Naive thymus-derived CD8-positive, alpha-beta T cell (primary cell): Measurements from ENCODE around the gene STEAP1B. TPM values are rescaled to one million over a fixed set of nuclear protein-coding genes. Genes with fewer than 3 reads are reported as not detected.
"Not testable (repeated sequence)": the region's sequence is repeated elsewhere in the genome, so short reads cannot be mapped to it uniquely, and the experiment has no call there.

ENCODE experiments used
- ATAC-seq, 2 donors: fragments of 150-1000 bp; cut with Tn5 transposase in 1 of 2; sonication (Bioruptor Pico), chemical (Tn5 transposase) in 1 of 2; 1 replicate in 1 of 2; 2 replicates in 1 of 2; pipeline ENCODE4 v1.10.0; 2021; ENCODE audit warnings: mild to moderate bottlenecking in 2 of 2, moderate library complexity in 2 of 2
- POLR2A ChIA-PET: fragments of 350-600 bp; sonication (Branson Sonifier 250); formaldehyde crosslinking; loops from one replicate; lab custom pipeline; 2021; ENCODE audit warnings: antibody characterized with exemption; lab: Charles Lee
- DNase-seq, 10 donors: peaks; one replicate each; pipeline versions ENCODE4 v3.0.0 to v3.0.0-alpha.2; 2020 to 2022
- H3K27ac Mint-ChIP-seq, 10 donors: one replicate each; pipeline ENCODE4 v1.8.0; 2020 to 2022; ENCODE audit warnings: mild to moderate bottlenecking in 10 of 10, mixed read lengths in 10 of 10, moderate library complexity in 4 of 10, inconsistent platforms in 1 of 10
- H3K27me3 Mint-ChIP-seq, 5 donors: one replicate each; pipeline ENCODE4 v1.8.0; 2021 to 2022; ENCODE audit warnings: mixed read lengths in 5 of 5
- H3K36me3 Mint-ChIP-seq, 3 donors: one replicate each; pipeline ENCODE4 v1.8.0; 2020 to 2022; ENCODE audit warnings: mixed read lengths in 3 of 3, mild to moderate bottlenecking in 2 of 3, inconsistent platforms in 1 of 3
- H3K4me1 Mint-ChIP-seq, 4 donors: one replicate each; pipeline ENCODE4 v1.8.0; 2021 to 2022; ENCODE audit warnings: mixed read lengths in 4 of 4
- H3K4me3 Mint-ChIP-seq, 10 donors: one replicate each; pipeline ENCODE4 v1.8.0; 2020 to 2022; ENCODE audit warnings: mild to moderate bottlenecking in 10 of 10, mixed read lengths in 10 of 10, moderate library complexity in 6 of 10, inconsistent platforms in 1 of 10
- H3K9me3 Mint-ChIP-seq, 9 donors: one replicate each; pipeline ENCODE4 v1.8.0; 2020 to 2022; ENCODE audit warnings: mixed read lengths in 9 of 9, mild to moderate bottlenecking in 3 of 9, inconsistent platforms in 1 of 9, moderate library complexity in 1 of 9
- polyA plus RNA-seq, 3 donors: library from polyadenylated mRNA; unstranded; fragments of 300-500 nt; fragmentation: Illumina TruSeq; gene quantifications; one replicate each; pipeline ENCODE4 v1.2.3, GENCODE V29; 2021
- total RNA-seq, 8 experiments: library from RNA in 2 of 8; stranded (reverse) in 2 of 8; gene quantifications; one replicate each; pipeline ENCODE4 v1.2.3 and lab custom pipeline; 2021 to 2026

The STEAP1B gene
- total RNA-seq (not detected), polyA plus RNA-seq (under 1 TPM in 1 of 3 donors, not detected in 2; 0.28 TPM), total RNA-seq (lab: John Stamatoyannopoulos, UW) (0 to 0.09 (median 0) reads per million in 6 experiments)

DNA sequence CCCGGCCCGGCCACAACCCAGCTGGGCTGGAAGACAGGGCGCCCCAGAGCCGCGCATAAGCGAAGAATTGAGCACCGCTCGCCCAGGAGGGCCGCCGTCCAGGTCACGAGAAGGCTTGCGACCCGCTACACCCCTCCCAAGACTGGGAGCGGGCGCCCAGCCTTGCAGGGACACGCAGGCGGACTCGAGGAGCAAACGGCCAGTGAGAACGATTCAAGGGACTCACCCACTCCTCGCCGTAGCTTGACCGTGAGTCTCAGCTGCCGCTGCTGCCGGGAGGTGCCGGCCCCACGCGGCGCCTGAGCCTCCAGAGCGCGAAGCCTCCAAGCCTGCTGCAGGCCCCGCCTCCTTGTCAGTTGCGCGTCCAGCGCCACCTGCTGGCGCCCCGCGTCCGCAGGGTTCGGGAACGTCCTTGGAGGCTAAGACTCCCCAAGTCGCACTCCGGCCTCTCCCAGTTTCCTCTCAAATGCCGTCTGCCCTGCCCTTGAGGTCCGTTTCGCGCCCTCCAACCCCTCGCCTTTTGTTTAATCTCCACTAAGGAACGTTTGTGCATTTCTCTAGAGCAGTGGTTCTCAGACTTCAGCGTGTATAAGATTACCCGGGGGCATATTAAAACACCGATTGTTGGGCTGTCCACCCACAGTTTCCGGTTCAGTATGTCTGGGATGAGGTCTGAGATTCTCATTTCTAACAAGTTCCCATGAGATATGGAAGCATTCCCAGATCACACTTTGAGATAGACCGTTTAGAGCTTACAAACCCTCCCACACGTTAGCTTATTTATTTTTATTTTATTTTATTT, at the start of gene STEAP1B:
TSS of gene STEAP1B (minus strand) at position 301 of the 802 bp plus-strand sequence. CDS start 5,333 bp downstream, outside the sequence.
- POLR2A ChIA-PET, result interaction anchor here (0.5 kb wide), 1 partner anchor 384 kb away, joined by 3 read pairs; no protein-coding TSS in a partner anchor
- H3K36me3 Mint-ChIP-seq, H3K4me1 Mint-ChIP-seq, H3K9me3 Mint-ChIP-seq: not testable (repeated sequence)
- peak; percentile 62 to 90 (median 80) for DNase-seq
- peak; percentile 97 to 99 for ATAC-seq
- Mint-ChIP-seq H3K27me3 (peaks cover 10 to 34% (median 13%) of the 10 kb centered on the region in 5 donors), H3K27ac (peak within 1 kb of the TSS in 1 of 10 donors; percentile 25), H3K4me3 (peak within 1 kb of the TSS; percentile 34 to 74 (median 58))

GRCh38 chr7:22549051-22549450, 49.1 kb upstream of the STEAP1B start:
- Mint-ChIP-seq H3K27ac (no peak overlapping the region), H3K4me3 (peak overlapping the region in 7 of 10 donors; percentile 50 to 92 (median 81)), H3K27me3 (peaks cover 38 to 89% (median 56%) of the 10 kb centered on the region in 5 donors), H3K9me3 (no peaks in the 10 kb centered on the region), H3K36me3 (no peaks in the 10 kb centered on the region), H3K4me1 (peaks cover 4 to 16% (median 14%) of the 10 kb centered on the region in 4 donors)
- DNase-seq (no peak), ATAC-seq (no peak)
- POLR2A ChIA-PET, result no interaction called here

- no peaks in the 10 kb centered on the region for H3K9me3 Mint-ChIP-seq
- H3K36me3 Mint-ChIP-seq, result no peaks in the 10 kb centered on the region
- H3K27me3 Mint-ChIP-seq, result peaks cover 40 to 89% (median 58%) of the 10 kb centered on the region in 5 donors
- DNase-seq (no peak), ATAC-seq (no peak)
- H3K4me3 Mint-ChIP-seq, result no peak overlapping the region
- H3K4me1 Mint-ChIP-seq, result peaks cover 4 to 16% (median 14%) of the 10 kb centered on the region in 4 donors
- H3K27ac Mint-ChIP-seq, result no peak overlapping the region
- POLR2A ChIA-PET, result no interaction called here
These were observed 48.3 kb upstream of the STEAP1B start for GRCh38 chr7:22548313-22548712.

DNA sequence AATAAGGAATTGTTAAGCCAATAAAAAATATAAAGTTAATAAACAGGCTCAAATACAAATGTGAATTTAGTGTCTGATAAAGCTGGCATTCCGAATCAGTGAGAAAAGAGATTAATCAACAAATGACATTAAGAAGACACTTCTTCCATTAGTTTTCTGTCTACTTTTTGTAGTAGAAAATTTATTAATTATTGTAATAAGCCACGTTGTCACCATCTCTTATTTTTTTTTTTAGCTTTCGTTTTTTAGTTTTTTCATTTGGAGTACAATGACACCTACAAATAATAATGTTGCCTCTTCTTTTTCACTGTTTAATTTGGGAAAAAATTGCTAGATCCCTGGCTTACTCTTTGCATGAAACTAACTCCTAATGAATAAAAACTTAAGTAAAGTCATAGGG, 46.8 kb upstream of the STEAP1B start:
- Mint-ChIP-seq H3K4me3 (no peak overlapping the region), H3K27ac (no peak overlapping the region), H3K27me3 (peaks cover 35 to 80% (median 56%) of the 10 kb centered on the region in 5 donors), H3K4me1 (peaks cover 4 to 16% (median 14%) of the 10 kb centered on the region in 4 donors), H3K36me3 (no peaks in the 10 kb centered on the region), H3K9me3 (no peaks in the 10 kb centered on the region)
- POLR2A ChIA-PET, result no interaction called here
- ATAC-seq, result no peak
- DNase-seq, result no peak

GRCh38 chr7:22545529-22545928, 45.5 kb upstream of the STEAP1B start:
- Mint-ChIP-seq H3K4me3 (no peak overlapping the region), H3K9me3 (no peaks in the 10 kb centered on the region), H3K27ac (no peak overlapping the region), H3K4me1 (peaks cover 4 to 16% (median 10%) of the 10 kb centered on the region in 4 donors), H3K36me3 (no peaks in the 10 kb centered on the region), H3K27me3 (peaks cover 26 to 71% (median 49%) of the 10 kb centered on the region in 5 donors)
- POLR2A ChIA-PET, result no interaction called here
- no peak for DNase-seq
- no peak for ATAC-seq

DNA sequence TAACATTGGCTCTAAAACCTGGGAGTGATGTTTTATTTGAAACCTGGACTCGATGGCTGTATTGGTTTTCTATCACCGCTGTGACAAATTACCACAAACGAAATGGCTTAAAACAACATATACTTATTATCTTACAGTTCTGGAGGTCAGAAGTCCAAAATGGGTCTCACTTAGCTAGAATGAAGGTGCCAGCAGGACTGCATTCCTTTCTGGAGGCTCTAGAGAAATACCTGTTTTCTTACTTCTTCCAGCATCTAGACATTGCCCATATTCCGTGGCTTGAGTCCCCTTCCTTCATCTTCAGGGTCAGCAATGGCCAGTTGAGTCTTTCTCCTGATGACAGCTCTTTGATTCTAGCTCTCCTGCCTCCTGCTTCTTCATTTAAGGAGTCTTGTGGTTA, 44.3 kb upstream of the STEAP1B start:
- no peak for DNase-seq
- Mint-ChIP-seq H3K4me3 (no peak overlapping the region), H3K4me1 (peaks cover under 1 to 3% (median 2%) of the 10 kb centered on the region in 4 donors), H3K9me3 (no peaks in the 10 kb centered on the region), H3K27ac (no peak overlapping the region), H3K36me3 (no peaks in the 10 kb centered on the region), H3K27me3 (peaks cover 23 to 58% (median 40%) of the 10 kb centered on the region in 5 donors)
- POLR2A ChIA-PET, result no interaction called here
- no peak for ATAC-seq

DNA sequence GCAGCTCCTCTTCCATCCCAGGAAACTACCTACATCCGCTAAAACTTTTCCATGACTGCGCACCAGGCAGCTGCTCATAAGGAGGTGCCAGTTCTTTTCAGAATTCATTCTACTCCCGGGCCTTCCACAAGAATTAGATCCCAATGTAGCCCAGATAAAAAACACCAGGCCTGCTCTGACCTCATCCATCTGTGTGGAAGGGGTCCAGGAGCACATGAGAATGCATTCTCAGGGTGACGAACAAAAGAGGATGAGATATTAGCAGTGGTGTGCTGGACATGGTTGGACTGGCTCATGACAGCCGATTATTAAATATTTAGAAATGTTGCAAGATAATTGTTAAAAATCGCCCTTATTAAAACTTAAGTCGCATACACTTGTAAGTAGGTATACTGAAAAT, 43.2 kb upstream of the STEAP1B start:
- Mint-ChIP-seq H3K4me3 (no peak overlapping the region), H3K27me3 (peaks cover 20 to 53% (median 37%) of the 10 kb centered on the region in 5 donors), H3K36me3 (no peaks in the 10 kb centered on the region), H3K9me3 (no peaks in the 10 kb centered on the region), H3K27ac (no peak overlapping the region), H3K4me1 (no peaks in the 10 kb centered on the region)
- POLR2A ChIA-PET, result no interaction called here
- no peak for ATAC-seq
- no peak for DNase-seq

DNA sequence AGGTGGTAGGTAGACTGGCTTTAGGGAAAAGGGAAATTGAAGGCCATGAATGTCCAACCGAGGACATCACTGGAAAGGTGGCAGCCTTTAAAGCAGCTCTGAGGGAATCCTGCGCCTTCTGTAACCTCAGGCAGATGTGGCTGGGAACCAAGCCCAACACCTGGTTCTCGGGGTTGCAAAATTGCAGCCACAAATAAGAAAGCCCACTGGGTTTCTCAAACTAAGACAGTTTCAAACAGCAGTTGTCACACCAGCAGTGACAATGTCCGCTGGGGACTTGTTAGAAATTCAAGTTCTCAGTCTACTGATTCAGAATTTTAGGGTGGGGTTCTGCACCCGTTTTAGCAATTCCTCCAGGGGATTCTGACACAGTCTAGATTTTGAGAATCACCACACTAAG, 42.7 kb upstream of the STEAP1B start:
- H3K27ac Mint-ChIP-seq, result no peak overlapping the region
- POLR2A ChIA-PET, result no interaction called here
- H3K9me3 Mint-ChIP-seq, result no peaks in the 10 kb centered on the region
- H3K27me3 Mint-ChIP-seq, result peaks cover 17 to 50% (median 34%) of the 10 kb centered on the region in 5 donors
- no peaks in the 10 kb centered on the region for H3K36me3 Mint-ChIP-seq
- ATAC-seq (no peak), DNase-seq (no peak)
- H3K4me3 Mint-ChIP-seq, result no peak overlapping the region
- H3K4me1 Mint-ChIP-seq, result no peaks in the 10 kb centered on the region

GRCh38 chr7:22542254-22542653, 42.3 kb upstream of the STEAP1B start:
- DNase-seq (no peak), ATAC-seq (no peak)
- Mint-ChIP-seq H3K4me1 (no peaks in the 10 kb centered on the region), H3K4me3 (no peak overlapping the region), H3K36me3 (no peaks in the 10 kb centered on the region), H3K27ac (no peak overlapping the region), H3K27me3 (peaks cover 17 to 46% (median 31%) of the 10 kb centered on the region in 5 donors), H3K9me3 (no peaks in the 10 kb centered on the region)
- POLR2A ChIA-PET, result no interaction called here

- no peak for ATAC-seq
- POLR2A ChIA-PET, result no interaction called here
- H3K4me3 Mint-ChIP-seq, result no peak overlapping the region
- no peaks in the 10 kb centered on the region for H3K9me3 Mint-ChIP-seq
- no peaks in the 10 kb centered on the region for H3K36me3 Mint-ChIP-seq
- no peak overlapping the region for H3K27ac Mint-ChIP-seq
- H3K4me1 Mint-ChIP-seq, result no peaks in the 10 kb centered on the region
- DNase-seq, result no peak
- H3K27me3 Mint-ChIP-seq, result peaks cover 17 to 41% (median 27%) of the 10 kb centered on the region in 5 donors
These were observed 41.8 kb upstream of the STEAP1B start for GRCh38 chr7:22541789-22542188.

DNA sequence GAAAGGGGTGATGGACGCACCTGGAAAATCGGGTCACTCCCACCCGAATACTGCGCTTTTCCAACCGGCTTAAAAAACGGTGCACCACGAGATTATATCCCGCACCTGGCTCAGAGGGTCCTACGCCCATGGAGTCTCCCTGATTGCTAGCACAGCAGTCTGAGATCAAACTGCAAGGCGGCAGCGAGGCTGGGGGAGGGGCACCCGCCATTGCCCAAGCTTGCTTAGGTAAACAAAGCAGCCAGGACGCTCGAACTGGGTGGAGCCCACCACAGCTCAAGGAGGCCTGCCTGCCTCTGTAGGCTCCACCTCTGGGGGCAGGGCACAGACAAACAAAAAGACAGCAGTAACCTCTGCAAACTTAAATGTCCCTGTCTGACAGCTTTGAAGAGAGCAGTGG, 28.5 kb upstream of the STEAP1B start:
- peaks cover 0 to 11% (median 0%) of the 10 kb centered on the region in 9 donors for H3K9me3 Mint-ChIP-seq
- POLR2A ChIA-PET, H3K36me3 Mint-ChIP-seq, H3K4me1 Mint-ChIP-seq, DNase-seq, ATAC-seq, H3K27ac Mint-ChIP-seq, H3K4me3 Mint-ChIP-seq: not testable (repeated sequence)
- peaks cover 10 to 32% (median 12%) of the 10 kb centered on the region in 5 donors for H3K27me3 Mint-ChIP-seq

DNA sequence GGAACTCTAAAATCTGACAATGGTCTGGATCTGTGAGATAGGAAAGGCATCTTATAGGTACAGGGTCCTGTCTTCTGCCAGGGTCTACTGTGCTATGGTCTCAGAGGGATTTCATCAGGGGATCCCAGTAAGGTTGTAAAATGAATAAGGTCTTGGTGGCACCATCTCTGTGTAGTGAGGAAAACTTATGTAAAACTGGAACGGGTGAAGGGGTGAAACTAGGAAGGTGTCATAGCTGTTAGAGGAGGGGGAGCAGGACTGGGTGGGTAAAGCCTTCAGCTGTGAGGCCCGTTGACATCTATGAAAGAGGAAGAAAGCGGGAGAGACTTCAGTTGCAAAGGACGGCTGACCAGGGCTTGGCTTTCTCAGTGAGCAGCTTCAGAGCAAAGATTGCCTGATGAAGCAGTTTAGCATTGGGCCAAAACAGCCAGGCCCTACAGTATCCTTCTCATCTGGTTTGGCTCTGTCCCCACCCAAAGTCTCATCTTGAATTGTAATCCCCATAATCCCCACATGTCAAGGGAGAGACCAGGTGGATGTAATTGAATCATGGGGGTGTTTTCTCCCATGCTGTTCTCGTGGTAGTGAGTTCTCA, 24.5 kb upstream of the STEAP1B start:
- POLR2A ChIA-PET, H3K9me3 Mint-ChIP-seq, H3K36me3 Mint-ChIP-seq, H3K4me1 Mint-ChIP-seq, ATAC-seq, DNase-seq, H3K4me3 Mint-ChIP-seq: not testable (repeated sequence)
- Mint-ChIP-seq H3K27me3 (peaks cover 17 to 38% (median 19%) of the 10 kb centered on the region in 5 donors), H3K27ac (peak overlapping the region in 2 of 10 donors; percentile 17 to 60)
